Central memory CD8-positive, alpha-beta T cell (primary cell): ENCODE results near the gene NRARP.

Experiments
- ATAC-seq: fragments of 150-1000 bp; cut with Tn5 transposase; replicated peaks from 2 replicates; pipeline ENCODE4 v1.10.0; 2022; ENCODE audit warnings: mild to moderate bottlenecking, moderate FRiP score, moderate number of reproducible peaks; ENCODE audit not compliant: poor library complexity, severe bottlenecking; ENCODE audit errors: extremely low read depth
- DNase-seq, 2 donors: peaks; one replicate each; pipeline ENCODE4 v3.0.0; 2021; ENCODE audit warnings: low spot score in 2 of 2
- H3K27ac Mint-ChIP-seq: one replicate; pipeline ENCODE4 v1.8.0; 2022; ENCODE audit warnings: low read depth, mild to moderate bottlenecking, moderate library complexity, mixed read lengths
- H3K27me3 Mint-ChIP-seq: one replicate; pipeline ENCODE4 v1.8.0; 2022; ENCODE audit warnings: mixed read lengths
- H3K36me3 Mint-ChIP-seq: one replicate; pipeline ENCODE4 v1.8.0; 2022; ENCODE audit warnings: mild to moderate bottlenecking, moderate library complexity, mixed read lengths; ENCODE audit not compliant: insufficient read depth
- H3K4me1 Mint-ChIP-seq: one replicate; pipeline ENCODE4 v1.8.0; 2022; ENCODE audit warnings: mixed read lengths
- H3K4me3 Mint-ChIP-seq: one replicate; pipeline ENCODE4 v1.8.0; 2022; ENCODE audit warnings: mild to moderate bottlenecking, moderate library complexity, mixed read lengths
- H3K9me3 Mint-ChIP-seq: one replicate; pipeline ENCODE4 v1.8.0; 2022; ENCODE audit warnings: mixed read lengths

Gene NRARP

DNA sequence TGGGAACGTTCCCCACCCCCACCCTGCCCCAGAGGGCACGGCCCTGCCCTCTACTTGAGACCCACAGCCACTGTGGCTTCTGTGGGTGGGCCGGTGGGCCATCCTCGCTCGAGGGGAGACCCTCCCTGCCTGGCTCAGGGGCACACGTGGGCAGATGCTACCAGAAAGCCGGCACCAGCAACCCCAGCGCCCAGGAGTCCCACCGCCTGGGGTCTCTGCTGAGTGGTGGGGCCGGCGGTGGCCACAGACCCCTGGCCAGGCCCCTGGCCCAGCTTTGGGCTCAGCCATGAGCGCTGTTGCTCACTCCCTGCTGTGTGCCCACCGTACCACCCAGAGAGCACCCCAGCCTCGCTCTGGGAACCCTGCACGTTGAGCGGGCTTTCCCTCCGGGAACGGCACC lies 16.5 kb upstream of the NRARP start:
- Mint-ChIP-seq H3K4me3 (no peak overlapping the region), H3K27me3 (no peaks in the 10 kb centered on the region), H3K27ac (no peak overlapping the region), H3K36me3 (no peaks in the 10 kb centered on the region), H3K9me3 (no peaks in the 10 kb centered on the region), H3K4me1 (no peaks in the 10 kb centered on the region)
- ATAC-seq (no peak), DNase-seq (no peak)

DNA sequence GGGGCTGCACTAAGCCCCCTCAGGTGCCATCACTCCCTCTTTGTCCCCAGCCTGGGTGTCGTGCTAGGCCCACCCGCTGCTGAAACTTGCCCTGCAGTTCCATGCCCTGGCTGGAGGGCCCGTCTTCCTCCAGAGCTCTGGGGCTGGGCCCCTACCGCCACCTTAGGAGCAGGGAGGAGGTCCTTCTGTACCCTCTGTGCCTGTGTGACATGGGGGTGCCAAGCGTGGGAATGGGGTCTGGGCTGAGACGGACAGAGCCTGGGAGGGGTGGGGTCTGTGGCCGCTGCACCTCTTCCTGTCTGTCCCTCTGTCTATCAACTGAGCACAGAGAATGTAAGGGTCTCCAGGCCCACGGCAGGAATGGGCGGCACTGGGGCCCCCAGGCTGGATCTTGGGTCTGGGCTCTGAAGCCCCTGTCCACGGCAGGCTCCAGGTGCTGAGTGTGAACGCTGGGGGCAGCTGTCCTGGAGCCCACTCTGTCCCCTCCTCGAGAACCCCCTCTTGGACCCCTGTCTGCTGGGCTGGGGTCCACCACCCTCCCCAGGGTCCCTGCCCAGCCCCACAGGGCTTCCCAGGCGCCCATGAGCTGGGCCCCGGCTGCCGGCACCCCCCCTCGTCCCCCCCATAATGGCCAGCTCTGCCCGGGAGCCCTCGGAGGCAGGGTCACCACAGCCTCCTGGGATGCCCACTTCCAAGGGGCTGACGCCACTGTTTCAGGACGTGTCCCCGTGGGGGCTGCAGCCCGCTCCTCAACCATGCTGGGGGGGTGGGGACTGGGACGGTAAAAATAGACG lies 15.8 kb upstream of the NRARP start:
- Mint-ChIP-seq H3K36me3 (no peaks in the 10 kb centered on the region), H3K27me3 (no peaks in the 10 kb centered on the region), H3K4me1 (no peaks in the 10 kb centered on the region), H3K4me3 (no peak overlapping the region), H3K27ac (no peak overlapping the region), H3K9me3 (no peaks in the 10 kb centered on the region)
- no peak for DNase-seq
- no peak for ATAC-seq

DNA sequence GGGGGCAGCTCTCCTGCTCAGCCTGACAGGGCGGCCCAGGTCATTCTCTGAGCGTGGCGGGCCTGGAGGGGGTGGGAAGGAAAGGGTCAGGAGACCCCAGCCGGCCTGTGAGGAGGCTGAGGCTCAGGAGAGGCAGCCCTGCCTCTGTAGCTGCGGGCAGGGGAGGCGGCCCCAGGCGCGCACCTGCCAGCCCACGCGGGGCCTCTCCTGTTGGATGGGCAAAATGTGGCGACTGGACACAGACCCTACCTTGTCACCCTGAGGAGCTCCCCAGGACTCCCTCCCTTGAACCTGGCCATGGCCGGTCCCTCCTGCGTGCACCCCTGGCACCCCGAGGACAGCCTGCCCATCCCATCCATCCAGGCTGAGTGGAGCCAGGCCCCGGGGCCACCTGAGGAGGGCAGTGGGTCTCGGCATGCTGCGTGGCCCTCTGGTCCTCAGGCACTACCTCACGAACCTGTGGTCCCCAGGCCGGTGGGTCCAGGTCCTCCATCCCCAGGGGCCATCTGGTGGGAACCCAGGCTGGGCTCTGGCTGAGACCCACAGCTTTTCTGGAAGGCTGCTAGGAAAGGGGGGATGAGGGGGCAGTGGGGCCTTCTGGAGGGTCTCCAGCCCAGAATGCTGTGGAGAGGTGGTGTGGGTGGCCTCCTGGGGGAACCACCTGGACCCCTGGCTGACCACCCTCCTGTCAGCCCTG lies 15.1 kb upstream of the NRARP start:
- Mint-ChIP-seq H3K27ac (no peak overlapping the region), H3K36me3 (no peaks in the 10 kb centered on the region), H3K4me3 (no peak overlapping the region), H3K9me3 (no peaks in the 10 kb centered on the region), H3K27me3 (no peaks in the 10 kb centered on the region), H3K4me1 (no peaks in the 10 kb centered on the region)
- DNase-seq (no peak), ATAC-seq (no peak)

DNA sequence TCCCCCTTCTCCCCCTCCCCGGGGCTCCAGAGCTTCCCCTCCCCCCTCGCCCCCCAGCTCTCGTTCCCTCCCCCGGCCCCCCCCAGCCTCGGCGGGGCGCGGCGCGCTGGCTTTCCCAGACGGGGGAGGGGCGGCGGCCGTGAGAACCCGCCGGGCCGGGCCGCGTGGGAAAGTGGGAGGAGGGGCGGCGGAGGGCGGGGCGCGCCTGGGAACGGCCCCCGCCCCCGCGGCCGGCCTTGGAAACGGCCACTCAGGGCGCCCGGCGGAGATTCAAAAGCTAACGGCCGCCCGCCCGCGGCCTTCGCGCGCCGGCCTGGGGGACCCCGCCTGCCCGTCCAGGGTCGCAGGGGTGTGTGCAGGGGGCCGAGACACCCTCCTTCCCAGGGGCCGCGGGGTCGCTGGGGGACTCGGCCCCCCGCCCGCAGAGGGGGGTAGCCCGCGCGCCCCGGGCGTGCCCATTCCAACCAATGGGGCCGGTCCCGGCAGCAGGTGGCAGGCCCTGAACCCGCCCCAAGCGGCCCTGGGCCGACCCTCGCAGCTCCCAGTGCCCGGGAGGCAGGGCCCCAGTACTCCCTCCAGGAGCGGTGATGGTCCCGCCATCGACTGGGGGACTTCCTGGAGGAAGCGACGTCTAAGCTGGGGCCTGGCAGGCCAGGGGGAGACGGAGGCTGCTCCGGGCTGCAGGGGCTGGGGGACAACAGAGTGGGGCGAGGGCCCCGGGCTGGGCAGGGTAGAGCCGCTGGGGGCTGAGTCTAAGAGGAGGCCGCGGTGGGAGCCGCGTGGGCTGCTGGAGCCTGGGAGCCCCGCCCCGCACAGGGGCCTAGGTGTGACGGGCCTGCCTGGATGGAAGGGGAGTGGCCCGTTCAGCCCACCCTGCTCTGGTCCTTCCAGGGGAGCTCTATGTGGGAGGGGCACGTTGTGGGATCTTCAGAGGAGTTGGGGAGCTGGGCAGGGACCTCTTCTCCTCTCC lies 14.2 kb upstream of the NRARP start:
- H3K9me3 Mint-ChIP-seq = no peaks in the 10 kb centered on the region
- no peak overlapping the region for H3K4me3 Mint-ChIP-seq
- no peaks in the 10 kb centered on the region for H3K4me1 Mint-ChIP-seq
- DNase-seq (peak in 1 of 2 donors; percentile 9), ATAC-seq (no peak)
- no peaks in the 10 kb centered on the region for H3K36me3 Mint-ChIP-seq
- H3K27me3 Mint-ChIP-seq = no peaks in the 10 kb centered on the region
- no peak overlapping the region for H3K27ac Mint-ChIP-seq

DNA sequence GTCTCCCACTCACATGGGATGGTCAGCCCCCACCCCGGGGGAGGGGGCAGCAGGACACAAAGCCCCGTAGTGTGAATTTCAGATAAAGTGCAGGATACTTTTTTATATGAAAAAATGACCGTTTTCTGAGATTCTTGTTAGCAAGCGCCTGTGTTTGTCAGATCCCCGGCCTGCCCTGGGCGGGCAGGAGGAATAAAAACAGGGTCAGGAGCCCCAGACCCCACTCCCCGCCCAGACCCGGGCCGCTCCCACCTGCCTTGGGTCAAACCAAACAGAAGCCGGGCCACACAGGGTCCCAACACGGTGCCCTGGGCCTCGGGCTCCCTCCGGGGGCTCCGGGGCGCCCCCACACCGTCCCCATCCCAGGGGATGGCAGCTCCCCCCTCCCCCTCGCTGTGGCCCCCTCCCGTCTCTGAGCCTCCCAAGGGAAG lies 13.5 kb upstream of the NRARP start:
- DNase-seq = no peak
- H3K4me1 Mint-ChIP-seq = no peaks in the 10 kb centered on the region
- H3K27me3 Mint-ChIP-seq = no peaks in the 10 kb centered on the region
- no peaks in the 10 kb centered on the region for H3K9me3 Mint-ChIP-seq
- no peaks in the 10 kb centered on the region for H3K36me3 Mint-ChIP-seq
- no peak overlapping the region for H3K4me3 Mint-ChIP-seq
- ATAC-seq = no peak
- H3K27ac Mint-ChIP-seq = no peak overlapping the region

DNA sequence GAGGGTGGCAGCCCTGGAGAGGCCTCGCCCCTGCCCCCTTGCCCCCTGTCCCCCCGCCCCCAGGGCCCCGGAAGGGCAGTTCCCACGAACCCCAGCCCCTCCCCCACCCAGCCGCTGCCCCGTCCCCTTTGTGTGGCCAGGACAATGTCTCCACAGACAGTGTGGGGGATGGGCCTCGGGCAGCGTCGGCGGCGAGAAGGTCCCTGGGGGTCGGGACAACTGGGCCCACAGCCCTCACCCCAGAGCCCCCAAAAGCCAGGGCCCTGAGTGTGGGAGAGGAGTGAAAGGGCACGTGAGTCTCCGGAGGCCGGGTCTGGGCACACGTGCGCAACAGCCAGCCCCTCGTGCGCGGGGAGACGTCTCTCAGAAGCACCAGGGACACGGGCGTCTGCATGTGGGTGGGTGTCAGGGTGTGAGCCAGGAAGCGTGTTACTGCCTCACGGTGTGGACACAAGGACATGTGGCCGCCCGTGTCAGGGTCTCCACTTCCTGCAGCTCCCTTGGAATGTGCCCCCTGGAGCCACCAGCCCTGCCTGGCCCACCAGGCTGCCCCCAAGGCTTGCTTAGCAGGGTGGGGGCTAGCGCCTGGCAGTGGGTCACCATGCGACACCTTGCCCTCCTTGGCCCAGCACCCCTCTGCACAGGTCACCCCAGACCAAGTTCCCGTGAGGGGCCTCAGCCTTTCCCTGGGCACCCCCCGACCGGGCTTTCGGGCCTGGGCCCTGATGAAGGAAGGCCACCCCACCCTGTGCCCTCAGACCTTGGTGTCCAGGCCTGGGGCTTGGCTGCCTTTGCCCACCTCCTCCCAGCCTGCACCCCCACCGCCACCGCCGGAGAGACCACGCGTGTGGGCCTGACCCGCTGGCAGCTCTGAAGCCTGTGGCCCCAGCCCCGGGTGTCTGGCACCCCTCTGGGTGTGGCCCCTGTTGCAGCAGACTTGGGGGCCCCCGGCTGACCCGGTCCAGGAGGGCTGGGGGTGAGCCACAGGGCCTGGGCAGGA lies 12.8 kb upstream of the NRARP start:
- Mint-ChIP-seq H3K4me3 (no peak overlapping the region), H3K9me3 (no peaks in the 10 kb centered on the region), H3K4me1 (no peaks in the 10 kb centered on the region), H3K27me3 (no peaks in the 10 kb centered on the region), H3K36me3 (no peaks in the 10 kb centered on the region), H3K27ac (no peak overlapping the region)
- DNase-seq (no peak), ATAC-seq (no peak)

DNA sequence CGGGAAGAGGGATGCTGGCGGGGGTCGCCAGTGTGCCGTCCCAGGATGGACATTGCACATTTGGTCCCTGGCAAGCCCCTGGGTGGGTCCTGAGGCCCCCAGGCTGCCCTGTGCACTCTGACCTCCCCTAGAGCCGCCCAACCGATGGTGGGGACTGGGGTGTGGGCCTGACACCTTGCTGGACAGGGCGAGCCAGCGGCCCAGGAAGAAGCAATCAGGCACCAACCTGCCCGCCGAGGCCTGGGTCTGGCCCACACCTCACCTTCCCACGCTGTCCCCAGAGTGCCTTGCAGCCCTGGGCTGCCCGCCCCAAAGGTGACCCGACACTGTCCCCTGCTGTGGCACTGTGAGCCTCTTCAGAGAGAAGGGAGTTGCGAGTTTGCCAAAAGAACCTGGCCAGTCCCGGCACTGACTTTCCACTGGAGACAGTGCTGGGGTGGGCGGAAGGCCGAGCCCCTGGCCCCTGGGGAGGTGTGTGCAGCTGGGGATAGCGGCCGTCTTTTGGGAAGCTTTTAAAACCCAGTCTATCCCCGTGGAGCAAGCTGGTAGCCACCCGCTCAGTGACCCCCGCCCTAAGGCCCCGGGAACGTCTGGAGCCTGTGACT lies 12.0 kb upstream of the NRARP start:
- H3K36me3 Mint-ChIP-seq = no peaks in the 10 kb centered on the region

DNA sequence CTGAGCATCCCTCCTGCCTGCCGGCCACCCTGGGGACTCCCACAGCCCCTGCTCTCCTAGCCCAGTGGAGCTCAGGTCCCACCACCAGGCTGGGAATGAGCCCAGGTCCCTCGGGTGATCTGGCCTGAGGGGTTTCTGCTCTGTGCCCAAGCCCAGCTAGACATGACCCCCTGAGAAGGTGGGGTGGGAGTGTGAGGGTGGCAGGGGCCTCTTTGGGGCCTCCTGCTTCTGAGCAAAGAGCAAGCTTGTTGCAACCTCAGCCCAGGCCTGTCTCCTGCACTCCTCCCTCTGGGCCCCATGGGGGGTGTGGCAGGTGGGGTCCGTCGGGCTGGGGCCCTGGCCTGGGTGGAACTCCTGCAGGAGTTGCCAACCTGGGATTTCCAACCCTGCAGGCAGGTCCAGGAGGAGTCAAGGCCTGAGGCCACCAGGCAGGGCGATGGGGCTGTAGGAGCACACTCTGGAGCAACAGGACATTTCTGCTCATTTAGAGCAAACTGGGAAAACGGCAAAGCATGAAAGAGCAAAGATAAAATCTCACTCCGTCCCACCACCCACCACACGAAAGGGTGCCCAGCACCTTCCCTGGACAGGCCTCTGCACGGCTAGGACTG lies 11.4 kb upstream of the NRARP start:
- DNase-seq (no peak), ATAC-seq (no peak)
- H3K27ac Mint-ChIP-seq = no peak overlapping the region
- no peaks in the 10 kb centered on the region for H3K9me3 Mint-ChIP-seq
- no peaks in the 10 kb centered on the region for H3K36me3 Mint-ChIP-seq
- no peaks in the 10 kb centered on the region for H3K4me1 Mint-ChIP-seq
- H3K27me3 Mint-ChIP-seq = no peaks in the 10 kb centered on the region
- H3K4me3 Mint-ChIP-seq = no peak overlapping the region

More for the DNA sequence above, 12.0 kb upstream of the NRARP start:
- Mint-ChIP-seq H3K27me3 (no peaks in the 10 kb centered on the region), H3K27ac (no peak overlapping the region), H3K9me3 (no peaks in the 10 kb centered on the region), H3K4me3 (no peak overlapping the region), H3K4me1 (no peaks in the 10 kb centered on the region)
- DNase-seq (no peak), ATAC-seq (no peak)

DNA sequence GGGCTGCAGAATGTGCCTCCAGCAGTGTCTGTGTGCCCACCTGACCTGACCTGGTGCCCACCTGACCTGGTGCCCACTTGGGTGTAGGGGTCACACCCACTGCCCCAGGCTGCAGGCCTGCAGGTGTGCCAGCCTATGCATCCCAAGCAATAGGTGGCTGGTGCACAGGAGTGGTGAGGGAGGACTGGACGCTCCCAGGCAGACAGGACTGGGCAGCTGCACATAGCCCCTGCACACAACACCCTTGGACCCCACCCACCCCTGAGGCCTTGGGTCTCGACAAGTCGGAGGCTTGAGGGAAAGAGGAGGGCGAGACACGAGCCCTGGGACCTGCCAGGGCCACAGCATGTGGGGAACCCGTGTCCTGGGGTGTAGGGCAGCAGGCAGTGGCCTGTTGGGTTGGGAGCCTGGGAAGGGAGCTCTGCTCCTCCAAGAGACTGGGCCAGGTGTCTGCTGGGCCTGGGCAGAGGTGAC lies 10.8 kb upstream of the NRARP start:
- Mint-ChIP-seq H3K36me3 (no peaks in the 10 kb centered on the region), H3K4me3 (no peak overlapping the region), H3K4me1 (no peaks in the 10 kb centered on the region), H3K27me3 (no peaks in the 10 kb centered on the region), H3K9me3 (no peaks in the 10 kb centered on the region), H3K27ac (no peak overlapping the region)
- no peak for DNase-seq
- no peak for ATAC-seq

DNA sequence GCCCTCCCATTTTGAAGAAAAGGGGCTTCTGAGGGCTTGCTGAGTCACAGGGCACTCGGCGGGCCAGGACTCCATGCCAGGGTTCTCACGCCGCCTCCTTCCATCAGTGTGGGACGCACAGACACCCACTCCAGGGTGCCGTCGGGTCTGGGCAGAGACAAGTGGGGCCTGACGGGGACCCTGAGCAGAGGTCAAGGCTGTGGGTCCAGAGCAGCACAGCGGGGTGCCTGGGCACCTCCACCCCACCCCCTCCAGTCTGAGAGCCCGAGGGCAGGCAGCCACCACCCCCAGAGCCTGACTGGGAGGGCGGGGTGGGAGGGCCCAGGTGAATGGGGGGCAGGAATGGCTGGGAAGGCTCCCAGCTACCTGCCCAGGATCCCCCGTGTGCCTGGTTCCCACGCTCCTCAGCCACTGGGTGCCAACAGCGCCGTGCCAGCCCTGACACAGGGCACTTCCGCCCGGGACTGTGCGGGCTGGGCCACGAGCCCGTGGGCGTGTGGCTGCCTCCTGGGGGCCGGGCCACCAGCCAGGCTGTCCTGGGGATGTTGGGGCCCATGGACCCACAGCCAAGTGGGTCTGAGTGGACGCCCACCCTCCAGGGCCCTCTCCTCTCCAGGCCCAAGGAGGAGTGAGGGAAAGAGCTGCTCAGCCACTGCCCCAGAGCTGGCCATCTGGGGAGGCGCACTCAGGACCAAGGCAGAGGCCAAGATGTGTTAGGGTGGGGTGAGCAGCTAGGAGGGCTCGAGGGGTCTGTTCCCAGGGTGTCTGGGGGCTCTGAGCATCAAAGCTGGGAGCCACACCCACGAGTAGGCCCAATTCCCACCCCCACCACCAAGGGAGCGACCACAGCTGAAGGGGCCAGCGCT lies 10.1 kb upstream of the NRARP start:
- Mint-ChIP-seq H3K4me1 (no peaks in the 10 kb centered on the region), H3K27ac (no peak overlapping the region), H3K4me3 (no peak overlapping the region), H3K9me3 (no peaks in the 10 kb centered on the region), H3K27me3 (no peaks in the 10 kb centered on the region), H3K36me3 (no peaks in the 10 kb centered on the region)
- DNase-seq (no peak), ATAC-seq (no peak)
